Spleen (tissue), 11 donors: ENCODE results near the gene SPTSSB. TPM values are rescaled to one million over a fixed set of nuclear protein-coding genes. Genes with fewer than 3 reads are reported as not detected.

Experiments used
- DNase-seq: peaks from one replicate; pipeline ENCODE4 v3.0.0-alpha.2; 2020
- H3K27ac ChIP-seq, 8 donors: fragments of 200-600 bp; sonication (generic) in 7 of 8; 1 replicate in 4 of 8; 2 replicates in 4 of 8; pipeline versions ENCODE4 v1.5.0 to v1.8.0; 2016 to 2021; ENCODE audit warnings: inconsistent platforms in 4 of 8, mild to moderate bottlenecking in 4 of 8, moderate library complexity in 1 of 8
- H3K27me3 ChIP-seq, 7 donors: fragments of 200-600 bp; sonication (generic) in 6 of 7; replicated peaks in 1 of 7; 1 replicate in 4 of 7; 2 replicates in 3 of 7; pipeline versions ENCODE4 v1.5.0 to v1.8.0; 2016 to 2021; ENCODE audit warnings: inconsistent platforms in 3 of 7, mild to moderate bottlenecking in 1 of 7
- H3K36me3 ChIP-seq, 6 donors: fragments of 200-600 bp; sonication (generic) in 5 of 6; 1 replicate in 4 of 6; 2 replicates in 2 of 6; pipeline versions ENCODE4 v1.5.0 to v1.8.0; 2016 to 2021; ENCODE audit warnings: inconsistent platforms in 2 of 6
- H3K4me1 ChIP-seq, 6 donors: fragments of 200-600 bp; sonication (generic) in 5 of 6; 1 replicate in 3 of 6; 2 replicates in 3 of 6; pipeline versions ENCODE4 v1.5.0 to v1.8.0; 2016 to 2021; ENCODE audit warnings: inconsistent platforms in 3 of 6
- H3K4me3 ChIP-seq, 8 donors: fragments of 200-600 bp; sonication (generic) in 7 of 8; 1 replicate in 4 of 8; 2 replicates in 4 of 8; pipeline versions ENCODE4 v1.5.0 to v1.8.0; 2016 to 2021; ENCODE audit warnings: inconsistent platforms in 4 of 8, mild to moderate bottlenecking in 4 of 8, moderate library complexity in 2 of 8
- H3K9me3 ChIP-seq, 8 donors: fragments of 200-600 bp; sonication (generic) in 7 of 8; 1 replicate in 4 of 8; 2 replicates in 4 of 8; pipeline versions ENCODE4 v1.5.0 to v1.8.0; 2016 to 2021; ENCODE audit warnings: inconsistent platforms in 4 of 8
- POLR2A ChIP-seq, 3 donors: fragments of 450-650 bp; IDR thresholded peaks; one replicate each; pipeline ENCODE4 v1.5.1; 2017; ENCODE audit warnings: antibody characterized with exemption in 3 of 3, mild to moderate bottlenecking in 1 of 3
- POLR2AphosphoS5 ChIP-seq, 3 donors: sonication (generic); formaldehyde crosslinking; IDR thresholded peaks; one replicate each; pipeline ENCODE4 v1.5.1; 2017; ENCODE audit warnings: antibody characterized with exemption in 3 of 3
- WGBS, 5 donors: extraction: QIAGEN DNeasy Blood & Tissue Kit in 3 of 5; methylation state at CpG; one replicate each; pipeline versions ENCODE4 v1.1.5 to v1.1.7; 2013 to 2018; 5-methylcytosine and 5-hydroxymethylcytosine counted together
- intact Hi-C: fragments of 100-400 bp; cut with DNase I; formaldehyde crosslinking; loops from one replicate; pipeline ENCODE4 v1.15.0; 2023; ENCODE audit warnings: low total_unique reads
- polyA plus RNA-seq, 3 donors: library from polyadenylated mRNA; stranded (reverse); fragments of 200-250 nt; gene quantifications; one replicate each; pipeline ENCODE4 v1.2.1, GENCODE V29; 2013
- total RNA-seq, 7 donors: library from RNA; depleted of rRNA in 3 of 7; stranded (reverse); fragments of >200 nt in 3 of 7; fragmentation: NEBNext Ultra II Directional in 4 of 7; extraction: Animal tissue kit (Norgen Biotek cat#: 25700) in 4 of 7; gene quantifications; one replicate each; pipeline versions ENCODE4 v1.1.0 to v1.2.1, GENCODE V29; 2016 to 2021
- TF ChIP-seq, protein P1 (sequence below), 11 experiments: fragments of 200-600 bp in 7 of 11; fragments of 450-650 bp in 4 of 11; sonication (generic) in 4 of 11; IDR thresholded peaks in 8 of 11; conservative IDR thresholded peaks in 3 of 11; 1 replicate in 7 of 11; 2 replicates in 4 of 11; pipeline versions ENCODE4 v1.4.0 to v1.8.0; 2016 to 2021; ENCODE audit warnings: antibody characterized with exemption in 11 of 11, inconsistent platforms in 4 of 11, mild to moderate bottlenecking in 1 of 11
- donor health status: healthy with polysubstance abuse.
- donor health status: DM: no; HTN: no; CAD: no; lungs with moderate emphysema.
- donor health status: DM: no; HTN: no; CAD: no.
- donor health status: Bipolar disorder and iron deficiency.
- donor health status: healthy.
- donor health status: DM: no; HTN: no; CAD: no.
- donor health status: DM: yes; HTN: yes; CAD: no.

Gene SPTSSB
- total and polyA plus RNA-seq, 10 donors: 0.26 to 4.5 (median 0.74) TPM

DNA sequence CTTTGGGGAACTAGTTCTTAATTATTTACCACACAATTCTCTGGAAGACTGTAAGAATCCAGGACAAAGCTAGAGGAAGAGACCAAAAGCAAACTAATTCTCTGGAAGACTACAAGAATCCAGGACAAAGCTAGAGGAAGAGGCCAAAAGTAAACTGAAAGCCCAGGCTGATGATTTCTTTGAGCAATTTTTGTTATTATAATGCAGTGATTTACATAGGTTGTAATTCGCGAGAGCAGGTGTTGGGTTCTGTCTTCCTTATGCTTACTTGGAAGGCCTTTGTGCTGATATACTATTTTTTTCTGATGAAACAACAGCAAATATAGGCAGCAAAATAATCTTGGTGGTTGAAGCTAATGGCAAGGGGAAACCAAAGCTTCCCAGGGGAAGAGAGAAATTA lies 5.2 kb downstream of the SPTSSB start:
- intact Hi-C loops: no loop called here
- TF ChIP-seq, protein P1, sequence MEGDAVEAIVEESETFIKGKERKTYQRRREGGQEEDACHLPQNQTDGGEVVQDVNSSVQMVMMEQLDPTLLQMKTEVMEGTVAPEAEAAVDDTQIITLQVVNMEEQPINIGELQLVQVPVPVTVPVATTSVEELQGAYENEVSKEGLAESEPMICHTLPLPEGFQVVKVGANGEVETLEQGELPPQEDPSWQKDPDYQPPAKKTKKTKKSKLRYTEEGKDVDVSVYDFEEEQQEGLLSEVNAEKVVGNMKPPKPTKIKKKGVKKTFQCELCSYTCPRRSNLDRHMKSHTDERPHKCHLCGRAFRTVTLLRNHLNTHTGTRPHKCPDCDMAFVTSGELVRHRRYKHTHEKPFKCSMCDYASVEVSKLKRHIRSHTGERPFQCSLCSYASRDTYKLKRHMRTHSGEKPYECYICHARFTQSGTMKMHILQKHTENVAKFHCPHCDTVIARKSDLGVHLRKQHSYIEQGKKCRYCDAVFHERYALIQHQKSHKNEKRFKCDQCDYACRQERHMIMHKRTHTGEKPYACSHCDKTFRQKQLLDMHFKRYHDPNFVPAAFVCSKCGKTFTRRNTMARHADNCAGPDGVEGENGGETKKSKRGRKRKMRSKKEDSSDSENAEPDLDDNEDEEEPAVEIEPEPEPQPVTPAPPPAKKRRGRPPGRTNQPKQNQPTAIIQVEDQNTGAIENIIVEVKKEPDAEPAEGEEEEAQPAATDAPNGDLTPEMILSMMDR (IDR thresholded peaks at IDR 0.05 in 8 of 11, conservative IDR thresholded peaks at IDR 0.05 in 3 of 11): no peak
- TF ChIP-seq POLR2AphosphoS5 (IDR thresholded peaks at IDR 0.05) (no peak), POLR2A (IDR thresholded peaks at IDR 0.05) (no peak)
- peaks cover 0 to 23% (median 10%) of the 10 kb centered on the region in 7 donors for H3K27me3 ChIP-seq

DNA sequence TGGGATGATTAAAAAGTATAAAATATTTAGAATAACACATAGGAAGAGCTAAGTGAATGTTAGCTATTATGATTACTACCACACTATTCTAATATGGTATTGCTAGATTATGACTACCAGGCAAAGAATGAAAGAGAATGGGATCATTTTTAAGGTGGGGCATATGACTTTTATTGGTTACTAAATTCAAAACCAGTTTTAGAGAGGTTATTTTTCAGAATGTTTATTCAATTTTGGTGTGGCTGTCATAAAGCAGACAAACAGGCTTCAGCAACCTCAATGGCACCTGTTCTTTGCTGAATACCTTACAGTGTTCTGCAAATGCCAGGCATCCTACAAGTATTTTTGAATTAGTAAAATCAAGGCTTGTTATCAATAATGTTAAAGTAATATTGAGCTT lies 12.8 kb downstream of the SPTSSB start:
- intact Hi-C loops: no loop called here
- no peak for TF ChIP-seq POLR2A (IDR thresholded peaks at IDR 0.05)
- TF ChIP-seq POLR2AphosphoS5 (IDR thresholded peaks at IDR 0.05): no peak
- TF ChIP-seq, protein P1 (IDR thresholded peaks at IDR 0.05 in 8 of 11, conservative IDR thresholded peaks at IDR 0.05 in 3 of 11): no peak
- H3K27me3 ChIP-seq: peaks cover 0 to 5% (median 0%) of the 10 kb centered on the region in 7 donors

More for the DNA sequence above, 5.2 kb downstream of the SPTSSB start:
- H3K27ac ChIP-seq: no peak overlapping the region
- no peaks in the 10 kb centered on the region for H3K36me3 ChIP-seq
- H3K9me3 ChIP-seq: no peaks in the 10 kb centered on the region
- no peak for DNase-seq
- peaks cover 0 to 2% (median under 1%) of the 10 kb centered on the region in 6 donors for H3K4me1 ChIP-seq
- WGBS, 5 donors: 75 to 91% (median 86%) methylated on average over 2 of the region's 2 CpGs
- no peak overlapping the region for H3K4me3 ChIP-seq

DNA sequence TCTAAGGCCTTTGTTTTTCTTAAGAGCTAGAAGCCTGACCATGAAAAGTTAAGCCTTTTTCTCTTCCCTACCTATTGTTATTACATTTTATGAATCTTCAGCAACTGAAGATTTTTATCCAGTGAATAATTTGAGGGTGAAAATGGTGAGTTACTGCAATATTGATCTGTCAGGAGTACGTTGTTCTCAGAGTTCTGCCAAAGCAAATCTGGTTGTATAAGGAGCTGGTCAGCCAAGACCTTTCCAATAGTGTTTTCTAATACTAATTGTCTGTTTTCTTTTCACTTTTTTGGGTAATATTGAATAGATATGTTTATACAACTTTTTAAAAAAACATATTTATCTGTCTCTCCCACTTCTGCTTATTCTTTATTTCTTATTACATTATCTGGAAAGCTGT lies 15.0 kb downstream of the SPTSSB start:
- no peak overlapping the region for H3K27ac ChIP-seq
- no peak overlapping the region for H3K4me3 ChIP-seq
- intact Hi-C loops: no loop called here
- H3K27me3 ChIP-seq: peaks cover 0 to 5% (median 0%) of the 10 kb centered on the region in 7 donors
- no peak for DNase-seq
- no peaks in the 10 kb centered on the region for H3K36me3 ChIP-seq
- no peaks in the 10 kb centered on the region for H3K4me1 ChIP-seq
- TF ChIP-seq POLR2AphosphoS5 (IDR thresholded peaks at IDR 0.05): no peak
- WGBS, 5 donors: 77 to 94% (median 84%) methylated on average over 1 of the region's 1 CpG
- no peaks in the 10 kb centered on the region for H3K9me3 ChIP-seq

More for the DNA sequence above, 12.8 kb downstream of the SPTSSB start:
- Histone ChIP-seq H3K4me1 (no peaks in the 10 kb centered on the region), H3K36me3 (no peaks in the 10 kb centered on the region), H3K27ac (no peak overlapping the region), H3K4me3 (no peak overlapping the region), H3K9me3 (no peaks in the 10 kb centered on the region)
- no peak for DNase-seq

DNA sequence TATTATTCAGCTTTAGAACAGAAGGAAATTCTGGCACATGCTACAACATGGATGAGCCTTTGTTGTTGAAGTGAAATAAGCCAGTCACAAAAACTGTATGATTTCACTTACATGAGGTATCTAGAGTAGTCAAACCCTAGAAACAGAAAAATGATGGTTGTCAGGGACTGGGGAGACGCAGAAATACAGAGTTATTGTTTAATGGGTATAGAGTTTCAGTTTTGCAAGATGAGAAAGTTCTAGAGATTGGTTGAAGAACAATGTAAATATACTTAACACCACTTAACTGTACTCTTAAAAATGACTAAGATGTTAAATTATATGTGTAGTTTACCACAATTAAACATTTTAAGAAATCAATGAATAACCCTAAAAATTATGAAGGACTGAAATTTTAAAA lies 15.8 kb downstream of the SPTSSB start:
- Histone ChIP-seq H3K36me3 (no peaks in the 10 kb centered on the region), H3K4me3 (no peak overlapping the region), H3K27ac (no peak overlapping the region), H3K9me3 (no peaks in the 10 kb centered on the region), H3K4me1 (peaks cover 0 to under 1% (median 0%) of the 10 kb centered on the region in 6 donors), H3K27me3 (no peaks in the 10 kb centered on the region)
- TF ChIP-seq, protein P1 (IDR thresholded peaks at IDR 0.05 in 8 of 11, conservative IDR thresholded peaks at IDR 0.05 in 3 of 11): no peak
- intact Hi-C loops: no loop called here
- WGBS, 5 donors: 85 to 90% (median 88%) methylated on average over 1 of the region's 1 CpG
- DNase-seq: no peak

DNA sequence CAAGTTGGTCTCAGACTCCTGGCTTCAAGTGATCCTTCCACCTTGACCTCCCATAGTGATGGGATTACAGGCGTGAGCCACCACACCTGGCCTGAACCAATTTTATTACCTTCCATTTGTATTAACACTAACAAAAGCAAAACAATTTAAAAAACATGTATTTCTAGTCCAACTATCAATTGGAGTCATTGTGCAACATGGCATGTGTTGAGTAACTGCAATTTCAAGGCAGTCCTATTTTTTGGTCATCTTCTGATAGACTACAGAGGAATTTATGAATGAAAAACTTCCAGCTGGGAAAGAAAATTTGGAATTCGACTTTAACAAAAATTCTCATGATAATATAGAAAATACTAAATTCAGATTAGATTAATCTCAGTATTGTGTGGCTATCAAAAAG lies 16.8 kb downstream of the SPTSSB start:
- no peak overlapping the region for H3K4me3 ChIP-seq
- H3K9me3 ChIP-seq: no peaks in the 10 kb centered on the region
- no peak for DNase-seq
- no peaks in the 10 kb centered on the region for H3K27me3 ChIP-seq
- no peaks in the 10 kb centered on the region for H3K36me3 ChIP-seq
- H3K27ac ChIP-seq: no peak overlapping the region
- WGBS, 5 donors: 72 to 88% (median 78%) methylated on average over 2 of the region's 2 CpGs
- H3K4me1 ChIP-seq: peaks cover 0 to 3% (median 0%) of the 10 kb centered on the region in 6 donors
- TF ChIP-seq POLR2A (IDR thresholded peaks at IDR 0.05): no peak
- TF ChIP-seq POLR2AphosphoS5 (IDR thresholded peaks at IDR 0.05): no peak
- TF ChIP-seq, protein P1 (IDR thresholded peaks at IDR 0.05 in 8 of 11, conservative IDR thresholded peaks at IDR 0.05 in 3 of 11): no peak
- intact Hi-C loops: no loop called here
